Sigmoid colon (tissue), 7 donors: ENCODE results near the gene BCAS1. TPM values are rescaled to one million over a fixed set of nuclear protein-coding genes. Genes with fewer than 3 reads are reported as not detected.

Source experiments
- DNase-seq: peaks from one replicate; pipeline ENCODE4 v3.0.0-alpha.2; 2019
- H3K27ac ChIP-seq, 4 donors: fragments of 200-600 bp; sonication (generic); one replicate each; pipeline ENCODE4 v1.5.1; 2016 to 2019; ENCODE audit warnings: mild to moderate bottlenecking in 1 of 4
- H3K27me3 ChIP-seq, 3 donors: fragments of 200-600 bp; sonication (generic); one replicate each; pipeline ENCODE4 v1.5.1; 2019; ENCODE audit warnings: mild to moderate bottlenecking in 1 of 3
- H3K36me3 ChIP-seq, 4 donors: fragments of 200-600 bp; sonication (generic); one replicate each; pipeline ENCODE4 v1.5.1; 2016 to 2019
- H3K4me1 ChIP-seq, 4 donors: fragments of 200-600 bp; sonication (generic); one replicate each; pipeline ENCODE4 v1.5.1; 2017 to 2019
- H3K4me3 ChIP-seq, 4 donors: fragments of 200-600 bp; sonication (generic); one replicate each; pipeline ENCODE4 v1.5.1; 2017 to 2019; ENCODE audit warnings: mild to moderate bottlenecking in 2 of 4, moderate library complexity in 1 of 4
- H3K9me3 ChIP-seq, 4 donors: fragments of 200-600 bp in 3 of 4; sonication (generic) in 3 of 4; one replicate each; pipeline versions ENCODE4 v1.5.1 to v1.6.1; 2013 to 2019
- CTCF ChIP-seq, 4 experiments: fragments of 450-650 bp in 3 of 4; fragments of 200-600 bp in 1 of 4; IDR thresholded peaks; one replicate each; pipeline ENCODE4 v1.5.1; 2016 to 2019; ENCODE audit warnings: antibody characterized with exemption in 4 of 4, mild to moderate bottlenecking in 3 of 4, moderate library complexity in 2 of 4
- EP300 ChIP-seq, 4 donors: sonication (generic); formaldehyde crosslinking; IDR thresholded peaks; one replicate each; pipeline ENCODE4 v1.6.1; 2017; ENCODE audit warnings: antibody characterized with exemption in 4 of 4
- POLR2A ChIP-seq, 2 donors: fragments of 450-650 bp; IDR thresholded peaks; one replicate each; pipeline ENCODE4 v1.6.1; 2016; ENCODE audit warnings: antibody characterized with exemption in 2 of 2, mild to moderate bottlenecking in 2 of 2, moderate library complexity in 2 of 2
- POLR2AphosphoS5 ChIP-seq, 4 donors: sonication (generic); formaldehyde crosslinking; IDR thresholded peaks; one replicate each; pipeline ENCODE4 v1.6.1; 2017; ENCODE audit warnings: antibody characterized with exemption in 4 of 4
- WGBS, 2 donors: extraction: QIAGEN DNeasy Blood & Tissue Kit; methylation state at CpG; one replicate each; pipeline ENCODE4 v1.1.7; 2013; 5-methylcytosine and 5-hydroxymethylcytosine counted together
- intact Hi-C: fragments of 100-400 bp; cut with DNase I; formaldehyde crosslinking; loops from one replicate; pipeline ENCODE4 v1.15.1; 2023
- polyA plus RNA-seq, 3 donors: library from polyadenylated mRNA; stranded (reverse); fragments of 200-250 nt; gene quantifications; one replicate each; pipeline ENCODE4 v1.2.3, GENCODE V29; 2013
- total RNA-seq, 4 donors: library from RNA; depleted of rRNA; stranded (reverse); fragments of >200 nt; gene quantifications; one replicate each; pipeline ENCODE4 v1.1.0, GENCODE V29; 2016
- donor health status: healthy with polysubstance abuse.
- donor health status: Bipolar disorder and iron deficiency.
- donor health status: healthy.

Gene BCAS1
- total and polyA plus RNA-seq, 7 donors: 0.71 to 198 (median 35.4) TPM; not detected in 2

DNA sequence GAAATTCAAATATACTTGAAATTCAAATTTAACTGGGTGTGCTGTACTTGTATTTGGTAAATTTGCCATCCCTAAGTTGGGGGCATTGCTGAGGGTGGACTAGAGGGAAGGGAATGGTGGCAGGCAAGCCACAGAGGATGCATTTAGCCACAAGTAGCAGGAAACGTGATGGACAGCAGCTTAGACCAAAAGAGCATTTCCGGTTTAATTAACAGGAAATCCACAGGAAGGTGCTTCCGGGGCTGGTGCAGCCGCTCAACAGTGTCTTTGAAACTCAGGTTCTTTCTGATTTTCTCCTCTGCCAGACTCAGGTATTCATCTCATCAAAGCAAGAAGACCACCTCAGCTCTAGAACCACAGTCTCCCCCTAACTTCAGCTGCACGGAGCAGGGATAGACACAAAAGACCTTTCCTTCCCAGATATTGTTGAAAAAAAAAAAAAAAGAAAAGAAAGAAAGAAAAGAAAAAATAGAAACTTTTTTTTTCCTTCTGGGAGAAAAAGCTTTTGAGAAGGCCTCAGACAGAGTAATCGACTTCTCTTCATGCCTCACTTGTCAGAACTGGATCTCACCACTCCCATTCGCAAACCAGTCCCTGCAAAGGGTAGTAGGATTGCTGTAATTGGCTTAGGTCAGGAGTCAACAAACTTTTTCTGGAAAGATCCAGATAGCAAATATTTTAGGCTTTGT lies 8.0 kb upstream of the BCAS1 start:
- no peaks in the 10 kb centered on the region for H3K4me1 ChIP-seq
- DNase-seq: no peak
- H3K36me3 ChIP-seq: no peaks in the 10 kb centered on the region
- H3K9me3 ChIP-seq: no peaks in the 10 kb centered on the region
- 52 to 85% methylated on average over 7 of the region's 7 CpGs for WGBS, 2 donors
- no peak overlapping the region for H3K4me3 ChIP-seq
- TF ChIP-seq POLR2A (IDR thresholded peaks at IDR 0.05) (no peak), CTCF (IDR thresholded peaks at IDR 0.05) (no peak), EP300 (IDR thresholded peaks at IDR 0.05) (no peak), POLR2AphosphoS5 (IDR thresholded peaks at IDR 0.05) (no peak)
- H3K27me3 ChIP-seq: no peaks in the 10 kb centered on the region
- no peak overlapping the region for H3K27ac ChIP-seq
- intact Hi-C loops: no loop called here

- no peak for DNase-seq
- H3K9me3 ChIP-seq: no peaks in the 10 kb centered on the region
- 80 to 88% methylated on average over 3 of the region's 3 CpGs for WGBS, 2 donors
- intact Hi-C loops: no loop called here
- TF ChIP-seq POLR2A (IDR thresholded peaks at IDR 0.05): no peak
- no peak for TF ChIP-seq POLR2AphosphoS5 (IDR thresholded peaks at IDR 0.05)
- TF ChIP-seq CTCF (IDR thresholded peaks at IDR 0.05): no peak
- no peak for TF ChIP-seq EP300 (IDR thresholded peaks at IDR 0.05)
- H3K4me3 ChIP-seq: no peak overlapping the region
- H3K27ac ChIP-seq: no peak overlapping the region
- H3K36me3 ChIP-seq: no peaks in the 10 kb centered on the region
- no peaks in the 10 kb centered on the region for H3K27me3 ChIP-seq
- no peaks in the 10 kb centered on the region for H3K4me1 ChIP-seq
Observed at GRCh38 chr20:54076259-54076658, 5.9 kb upstream of the BCAS1 start.

GRCh38 chr20:54075322-54075721 lies 4.9 kb upstream of the BCAS1 start:
- H3K9me3 ChIP-seq: no peaks in the 10 kb centered on the region
- H3K27ac ChIP-seq: no peak overlapping the region
- H3K36me3 ChIP-seq: no peaks in the 10 kb centered on the region
- intact Hi-C loops: no loop called here
- no peak for DNase-seq
- H3K4me3 ChIP-seq: no peak overlapping the region
- 53 to 64% methylated on average over 1 of the region's 1 CpG for WGBS, 2 donors
- TF ChIP-seq CTCF (IDR thresholded peaks at IDR 0.05): no peak
- TF ChIP-seq POLR2A (IDR thresholded peaks at IDR 0.05): no peak
- no peak for TF ChIP-seq POLR2AphosphoS5 (IDR thresholded peaks at IDR 0.05)
- no peak for TF ChIP-seq EP300 (IDR thresholded peaks at IDR 0.05)
- no peaks in the 10 kb centered on the region for H3K27me3 ChIP-seq
- H3K4me1 ChIP-seq: no peaks in the 10 kb centered on the region

GRCh38 chr20:54074511-54074910 lies 4.1 kb upstream of the BCAS1 start:
- Histone ChIP-seq H3K9me3 (no peaks in the 10 kb centered on the region), H3K4me1 (no peaks in the 10 kb centered on the region), H3K4me3 (no peak overlapping the region), H3K36me3 (no peaks in the 10 kb centered on the region), H3K27ac (no peak overlapping the region), H3K27me3 (no peaks in the 10 kb centered on the region)
- intact Hi-C loops: no loop called here
- WGBS, 2 donors: 58 to 79% methylated on average over 4 of the region's 4 CpGs
- DNase-seq: no peak
- TF ChIP-seq POLR2AphosphoS5 (IDR thresholded peaks at IDR 0.05) (no peak), CTCF (IDR thresholded peaks at IDR 0.05) (no peak), EP300 (IDR thresholded peaks at IDR 0.05) (no peak), POLR2A (IDR thresholded peaks at IDR 0.05) (no peak)

- Histone ChIP-seq H3K36me3 (no peaks in the 10 kb centered on the region), H3K27ac (no peak overlapping the region), H3K9me3 (no peaks in the 10 kb centered on the region), H3K4me3 (no peak overlapping the region), H3K4me1 (no peaks in the 10 kb centered on the region), H3K27me3 (no peaks in the 10 kb centered on the region)
- DNase-seq: no peak
- intact Hi-C loops: no loop called here
- 93 to 94% methylated on average over 10 of the region's 10 CpGs for WGBS, 2 donors
- no peak for TF ChIP-seq EP300 (IDR thresholded peaks at IDR 0.05)
- no peak for TF ChIP-seq CTCF (IDR thresholded peaks at IDR 0.05)
- TF ChIP-seq POLR2A (IDR thresholded peaks at IDR 0.05): no peak
- TF ChIP-seq POLR2AphosphoS5 (IDR thresholded peaks at IDR 0.05): no peak
Observed at GRCh38 chr20:54073288-54073687, 2.9 kb upstream of the BCAS1 start.
